Stomach (tissue), 4 donors: ENCODE data around the gene ALKAL2.

ENCODE experiments used
- CTCF ChIP-seq, 7 experiments: fragments of 450-650 bp in 4 of 7; fragments of 200-600 bp in 3 of 7; sonication (generic) in 3 of 7; IDR thresholded peaks; one replicate each; pipeline ENCODE4 v1.5.1; 2016 to 2019; ENCODE audit warnings: antibody characterized with exemption in 7 of 7, control low read depth in 2 of 7, mild to moderate bottlenecking in 1 of 7
- EP300 ChIP-seq: sonication (generic); formaldehyde crosslinking; IDR thresholded peaks from one replicate; pipeline ENCODE4 v1.6.1; 2017; ENCODE audit warnings: antibody characterized with exemption
- POLR2A ChIP-seq, 4 donors: fragments of 450-650 bp; IDR thresholded peaks; one replicate each; pipeline ENCODE4 v1.6.1; 2016; ENCODE audit warnings: antibody characterized with exemption in 4 of 4, control low read depth in 2 of 4, mild to moderate bottlenecking in 1 of 4, moderate library complexity in 1 of 4
- POLR2AphosphoS5 ChIP-seq, 3 donors: sonication (generic); formaldehyde crosslinking; IDR thresholded peaks; one replicate each; pipeline ENCODE4 v1.6.1; 2016; ENCODE audit warnings: antibody characterized with exemption in 3 of 3

GRCh38 chr2:328761-329160 lies 40.9 kb upstream of the ALKAL2 start:
- no peak for TF ChIP-seq POLR2A (IDR thresholded peaks at IDR 0.05)
- no peak for TF ChIP-seq CTCF (IDR thresholded peaks at IDR 0.05)
- TF ChIP-seq POLR2AphosphoS5 (IDR thresholded peaks at IDR 0.05) = no peak
- TF ChIP-seq EP300 = no peak
